ENCODE results near the gene ATP6V1D.

- TF ChIP-seq CTCF (IDR thresholded peaks at IDR 0.05 in 8 of 11, conservative IDR thresholded peaks at IDR 0.05 in 3 of 11) (no peak), POLR2AphosphoS5 (IDR thresholded peaks at IDR 0.05) (no peak)
Observed at GRCh38 chr14:67385120-67385519, 25.5 kb upstream of the ATP6V1D start.

Measured in spleen (tissue), 7 donors.